ENCODE results near the gene HOXC5. TPM values are rescaled to one million over a fixed set of nuclear protein-coding genes. Genes with fewer than 3 reads are reported as not detected.

HOXC5 gene
- total RNA-seq, 2 experiments from 2014 or later = not detected

- intact Hi-C loops (cut with micrococcal nuclease; ENCODE audit: unreplicated experiment) = no loop called here
- H3K36me3 ChIP-seq (ENCODE audit: insufficient read depth, low read length) = no peaks in the 10 kb centered on the region
- no peak overlapping the region for H3K27ac ChIP-seq (ENCODE audit: low read depth, low read length, poor library complexity, severe bottlenecking)
- H3K9me2 ChIP-seq (ENCODE audit: insufficient read depth, low read length) = no peaks in the 10 kb centered on the region
- DNase-seq (ENCODE audit: low spot score) = no peak
- no peak overlapping the region for H2AFZ ChIP-seq (ENCODE audit: low read length)
- no peak overlapping the region for H3K4me2 ChIP-seq (ENCODE audit: low read length)
- no peaks in the 10 kb centered on the region for H4K20me1 ChIP-seq (ENCODE audit: insufficient read depth, low read length)
- ChIA-PET POLR2A (interaction anchor here (1.4 to 1.6 kb wide), 2 partner anchors 9 to 45 kb away, joined by 4 read pairs; partner anchors contain the start of gene HOXC4), CTCF (ENCODE audit: unreplicated experiment) (interaction anchor here (0.6 kb wide), 1 partner anchor 255 kb away, joined by 3 read pairs; no protein-coding TSS in a partner anchor)
- H3K4me1 ChIP-seq (ENCODE audit: insufficient read depth, low read length, poor library complexity, severe bottlenecking) = peaks cover 38% of the 10 kb centered on the region
- H3K79me2 ChIP-seq (ENCODE audit: insufficient read depth, low read depth, low read length) = no peaks in the 10 kb centered on the region
- TF ChIP-seq, protein P1, sequence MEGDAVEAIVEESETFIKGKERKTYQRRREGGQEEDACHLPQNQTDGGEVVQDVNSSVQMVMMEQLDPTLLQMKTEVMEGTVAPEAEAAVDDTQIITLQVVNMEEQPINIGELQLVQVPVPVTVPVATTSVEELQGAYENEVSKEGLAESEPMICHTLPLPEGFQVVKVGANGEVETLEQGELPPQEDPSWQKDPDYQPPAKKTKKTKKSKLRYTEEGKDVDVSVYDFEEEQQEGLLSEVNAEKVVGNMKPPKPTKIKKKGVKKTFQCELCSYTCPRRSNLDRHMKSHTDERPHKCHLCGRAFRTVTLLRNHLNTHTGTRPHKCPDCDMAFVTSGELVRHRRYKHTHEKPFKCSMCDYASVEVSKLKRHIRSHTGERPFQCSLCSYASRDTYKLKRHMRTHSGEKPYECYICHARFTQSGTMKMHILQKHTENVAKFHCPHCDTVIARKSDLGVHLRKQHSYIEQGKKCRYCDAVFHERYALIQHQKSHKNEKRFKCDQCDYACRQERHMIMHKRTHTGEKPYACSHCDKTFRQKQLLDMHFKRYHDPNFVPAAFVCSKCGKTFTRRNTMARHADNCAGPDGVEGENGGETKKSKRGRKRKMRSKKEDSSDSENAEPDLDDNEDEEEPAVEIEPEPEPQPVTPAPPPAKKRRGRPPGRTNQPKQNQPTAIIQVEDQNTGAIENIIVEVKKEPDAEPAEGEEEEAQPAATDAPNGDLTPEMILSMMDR (conservative IDR thresholded peaks at IDR 0.05; ENCODE audit: low read length) = no peak
- TF ChIP-seq EZH2phosphoT487 (IDR thresholded peaks at IDR 0.05; ENCODE audit: borderline replicate concordance, low read depth, low read length) = no peak
- no TSS peak for BruUV-seq (replicated peaks)
- H3K4me3 ChIP-seq (ENCODE audit: low read depth, low read length, poor library complexity, severe bottlenecking) = no peak overlapping the region
- no peaks in the 10 kb centered on the region for H3K9me3 ChIP-seq (ENCODE audit: low read length)
These were observed 24.6 kb upstream of the HOXC5 start for GRCh38 chr12:54008260-54008552.

DNA sequence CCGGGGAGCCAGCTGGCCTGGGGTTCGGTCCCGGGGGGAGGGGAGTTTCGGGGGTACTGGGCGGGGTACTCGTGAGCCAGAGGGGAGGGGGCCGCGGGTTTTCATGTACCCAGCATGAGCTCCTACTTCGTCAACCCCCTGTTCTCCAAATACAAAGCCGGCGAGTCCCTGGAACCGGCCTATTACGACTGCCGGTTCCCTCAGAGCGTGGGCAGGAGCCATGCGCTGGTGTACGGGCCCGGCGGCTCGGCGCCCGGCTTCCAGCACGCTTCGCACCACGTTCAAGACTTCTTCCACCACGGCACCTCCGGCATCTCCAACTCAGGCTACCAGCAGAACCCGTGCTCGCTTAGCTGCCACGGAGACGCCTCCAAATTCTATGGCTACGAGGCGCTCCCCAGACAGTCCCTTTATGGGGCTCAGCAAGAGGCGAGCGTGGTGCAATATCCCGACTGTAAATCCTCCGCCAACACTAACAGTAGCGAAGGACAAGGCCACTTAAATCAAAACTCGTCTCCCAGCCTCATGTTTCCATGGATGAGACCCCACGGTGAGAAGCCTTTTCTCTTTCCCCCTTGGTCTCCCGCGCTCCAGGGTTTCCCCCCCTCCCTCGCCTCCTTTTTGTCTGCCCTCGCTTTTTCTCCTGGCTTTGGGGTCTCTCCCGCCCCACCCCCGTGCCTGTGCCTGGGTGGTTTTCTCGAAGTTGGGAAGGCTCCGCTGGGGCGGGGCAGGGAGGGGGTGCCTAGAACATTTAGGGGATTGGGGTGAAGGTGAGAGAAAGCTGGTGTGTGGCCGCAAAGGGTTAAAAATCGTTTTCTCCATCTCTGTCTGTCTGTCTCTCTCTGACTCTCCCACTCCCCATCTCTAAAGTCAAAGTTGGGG, 23.4 kb upstream of the HOXC5 start:
- ChIA-PET CTCF (ENCODE audit: unreplicated experiment) (no interaction called here), POLR2A (interaction anchor here (0.7 kb wide), 1 partner anchor 8 kb away, joined by 3 read pairs; no protein-coding TSS in a partner anchor)
- Histone ChIP-seq H3K4me3 (ENCODE audit: low read depth, low read length, poor library complexity, severe bottlenecking) (no peak overlapping the region), H3K9me2 (ENCODE audit: insufficient read depth, low read length) (no peaks in the 10 kb centered on the region), H3K36me3 (ENCODE audit: insufficient read depth, low read length) (no peaks in the 10 kb centered on the region), H3K4me2 (ENCODE audit: low read length) (no peak overlapping the region), H3K9me3 (ENCODE audit: low read length) (no peaks in the 10 kb centered on the region), H3K79me2 (ENCODE audit: insufficient read depth, low read depth, low read length) (no peaks in the 10 kb centered on the region), H3K4me1 (ENCODE audit: insufficient read depth, low read length, poor library complexity, severe bottlenecking) (peaks cover 34% of the 10 kb centered on the region), H4K20me1 (ENCODE audit: insufficient read depth, low read length) (no peaks in the 10 kb centered on the region), H3K27ac (ENCODE audit: low read depth, low read length, poor library complexity, severe bottlenecking) (no peak overlapping the region), H2AFZ (ENCODE audit: low read length) (no peak overlapping the region)
- no peak for DNase-seq (ENCODE audit: low spot score)
- BruUV-seq (replicated peaks) = no TSS peak
- intact Hi-C loops (cut with micrococcal nuclease; ENCODE audit: unreplicated experiment) = loop anchor here (10.0 kb wide), 1 partner anchor 345 kb away; no protein-coding TSS in a partner anchor
- TF ChIP-seq, protein P1 (conservative IDR thresholded peaks at IDR 0.05; ENCODE audit: low read length) = no peak
- TF ChIP-seq EZH2phosphoT487 (IDR thresholded peaks at IDR 0.05; ENCODE audit: borderline replicate concordance, low read depth, low read length) = no peak

Measured in OCI-LY7 (cell line).